SIG-M5 treated with dmso at 0.1 percent for 504 hours (cell line): ENCODE measurements around the gene SS18L1.

Experiments
- DNase-seq: peaks from one replicate; lab custom pipeline; 2025; ENCODE audit not compliant: unreplicated experiment; lab: John Stamatoyannopoulos, UW

Gene SS18L1

DNA sequence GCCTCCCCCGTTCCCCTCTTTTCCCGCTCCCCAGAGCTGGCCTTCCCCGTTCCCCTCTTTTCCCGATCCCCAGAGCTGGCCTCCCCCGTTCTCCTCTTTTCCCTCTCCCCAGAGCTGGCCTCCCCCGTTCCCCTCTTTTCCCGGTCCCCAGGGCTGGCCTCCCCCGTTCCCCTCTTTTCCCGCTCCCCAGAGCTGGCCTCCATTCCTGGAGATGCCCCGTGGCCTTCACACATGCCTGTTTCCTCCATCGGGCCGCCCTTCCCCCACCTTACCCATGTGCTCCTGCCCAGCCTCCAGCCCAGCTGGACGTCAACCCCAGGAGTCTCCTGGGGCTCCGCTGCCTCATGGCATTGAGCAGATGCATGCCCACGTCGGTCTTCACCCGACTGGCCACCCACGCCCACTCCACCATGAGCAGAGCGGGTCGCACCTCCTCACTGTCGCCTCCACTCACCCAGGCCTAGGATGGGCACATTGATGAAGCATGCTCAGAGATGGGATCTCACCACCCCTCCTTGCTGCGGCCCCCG is 8.3 kb downstream of the SS18L1 start:
- DNase-seq: no peak

DNA sequence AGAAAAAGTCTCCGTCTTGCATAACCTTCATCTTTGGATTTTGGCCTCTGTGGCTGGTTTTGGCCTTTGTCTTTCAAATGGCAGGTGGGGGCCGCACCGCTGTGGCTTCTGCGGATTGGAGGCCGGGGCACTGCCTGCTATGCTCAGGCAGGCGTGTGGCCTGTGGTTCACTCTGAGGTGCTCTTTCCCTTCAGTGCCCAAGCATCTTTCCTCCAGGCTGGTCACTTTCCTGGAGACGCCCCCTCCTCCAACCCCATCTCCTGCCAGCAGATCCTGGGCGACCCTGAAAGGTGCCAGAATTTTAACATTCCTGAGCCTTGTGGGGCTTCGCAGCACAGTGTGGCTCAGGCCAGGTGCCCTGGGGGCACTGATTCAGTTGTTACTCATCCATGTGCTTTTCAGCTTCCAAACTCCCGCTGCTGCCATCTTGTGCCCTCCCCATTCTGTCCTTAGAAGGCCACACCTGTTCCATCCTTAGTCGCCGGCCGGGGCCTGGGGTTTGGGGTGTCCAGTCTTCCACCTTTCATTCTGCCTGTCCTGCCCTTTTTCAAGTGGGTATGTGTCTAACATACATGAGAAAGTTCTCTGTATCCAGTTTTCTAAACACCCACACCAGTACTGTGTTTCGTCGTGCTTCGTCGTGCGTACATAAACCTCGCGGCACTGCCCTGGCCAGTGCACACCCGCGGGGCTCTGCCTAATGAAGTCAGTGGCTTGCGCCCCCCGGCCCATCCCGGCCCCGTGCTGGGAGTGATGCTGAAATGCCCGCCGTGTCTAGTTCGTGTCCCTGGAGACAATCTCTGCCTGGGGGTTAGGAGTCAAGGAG is 12.1 kb downstream of the SS18L1 start:
- no peak for DNase-seq

DNA sequence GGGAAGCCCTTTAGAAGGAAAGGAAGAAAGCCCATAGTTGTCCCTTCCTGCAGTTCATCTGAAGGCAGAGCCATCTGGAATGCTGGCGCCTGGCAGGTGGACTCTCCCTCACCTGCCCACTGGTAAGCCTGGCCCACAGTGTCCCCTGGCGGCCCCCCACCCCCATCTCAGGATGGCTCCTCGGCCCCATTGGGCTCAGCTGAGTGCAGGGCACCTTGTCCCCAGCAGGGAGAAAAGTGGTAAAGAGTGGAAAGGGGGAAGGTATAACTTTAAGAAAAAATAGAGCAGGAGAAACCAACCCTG is 12.6 kb downstream of the SS18L1 start:
- DNase-seq: no peak

DNA sequence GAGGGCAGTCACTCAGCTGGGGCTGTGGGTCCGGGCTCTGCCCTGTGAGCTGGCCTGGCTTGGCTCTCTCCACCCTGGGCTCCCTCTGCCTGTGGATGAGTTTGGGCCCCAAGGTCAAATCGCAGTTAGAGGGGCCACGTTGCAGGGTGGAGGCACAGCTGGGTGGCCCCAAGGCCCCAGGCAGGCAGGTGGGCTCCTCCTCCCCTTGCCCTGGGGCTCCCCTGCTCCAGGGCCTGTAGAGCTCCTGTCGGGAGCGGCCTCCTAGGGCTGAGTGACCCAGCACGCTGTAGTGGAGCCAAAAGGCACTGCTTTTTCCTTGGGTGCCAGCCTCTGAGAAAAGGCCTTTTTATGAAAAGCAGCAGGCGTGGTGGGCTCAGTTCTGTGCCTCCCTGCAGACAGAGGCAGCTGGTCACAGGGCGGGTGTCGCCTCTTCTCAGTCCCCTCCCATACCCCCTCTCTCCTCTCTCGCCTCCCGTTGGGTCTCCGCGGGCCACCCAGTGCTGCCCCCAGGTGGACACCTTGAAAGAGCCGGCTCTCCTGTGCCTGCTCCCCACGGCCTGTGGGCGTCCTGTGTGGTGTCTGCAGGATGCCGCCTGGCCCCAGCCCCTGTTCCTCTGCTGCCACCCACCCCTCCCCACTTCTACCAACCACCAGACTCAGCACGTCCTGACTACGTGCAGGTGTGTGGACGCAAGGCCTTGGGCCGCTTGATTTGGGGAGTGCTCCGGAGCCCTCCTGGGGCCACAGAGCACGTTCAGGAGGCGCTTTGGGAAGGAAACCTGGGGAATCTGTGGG is 13.2 kb downstream of the SS18L1 start:
- peak; percentile 30 for DNase-seq

DNA sequence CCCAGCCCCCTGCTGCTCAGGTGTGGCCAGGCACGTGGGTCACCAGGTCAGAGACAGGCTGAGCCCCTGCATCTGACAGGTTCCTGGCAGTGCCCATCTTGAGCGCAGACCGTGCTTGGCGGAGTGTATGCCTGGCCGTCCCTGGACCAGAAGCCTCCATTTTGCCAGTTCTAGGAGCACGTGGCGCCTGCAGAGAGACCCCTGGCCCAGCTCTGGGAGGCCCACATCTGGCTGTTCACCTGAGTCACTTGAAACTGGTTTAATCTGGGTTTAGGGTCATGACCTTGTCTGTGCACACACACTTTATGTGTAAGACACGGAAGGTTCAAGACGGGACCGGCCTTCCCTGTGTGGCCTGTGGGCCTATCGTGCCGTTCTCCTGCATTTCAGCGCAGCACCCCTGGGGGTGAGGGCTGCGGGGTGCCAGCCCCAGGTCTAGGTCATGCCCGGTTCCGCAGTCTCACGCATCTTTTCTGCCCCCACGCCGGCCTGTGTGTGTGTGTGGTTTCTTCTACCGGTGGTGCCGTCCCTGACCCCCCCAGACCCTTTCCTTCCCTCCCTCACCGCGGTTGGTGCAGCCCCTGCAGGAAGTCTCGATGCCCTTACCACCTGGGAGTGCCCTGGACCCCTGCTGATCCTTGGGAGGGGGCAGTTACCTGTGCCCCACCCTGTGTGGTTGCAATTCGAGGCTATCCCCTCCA is 14.0 kb downstream of the SS18L1 start:
- DNase-seq: no peak

DNA sequence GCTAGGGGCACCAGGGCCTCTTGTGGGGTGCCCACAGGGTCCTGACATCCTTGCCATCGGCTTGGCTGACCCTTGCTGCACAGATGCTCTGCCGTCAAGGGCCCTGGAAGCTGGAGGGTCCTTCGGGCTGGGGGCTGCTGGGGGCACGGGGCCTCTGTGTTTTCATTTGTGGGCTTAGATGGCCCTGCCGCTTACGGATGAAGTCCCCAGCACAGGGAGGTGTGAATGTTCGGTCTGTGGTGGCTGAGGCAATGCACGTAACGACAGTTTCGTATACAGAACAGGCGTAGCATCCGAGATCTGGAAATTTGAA is 14.5 kb downstream of the SS18L1 start:
- no peak for DNase-seq

DNA sequence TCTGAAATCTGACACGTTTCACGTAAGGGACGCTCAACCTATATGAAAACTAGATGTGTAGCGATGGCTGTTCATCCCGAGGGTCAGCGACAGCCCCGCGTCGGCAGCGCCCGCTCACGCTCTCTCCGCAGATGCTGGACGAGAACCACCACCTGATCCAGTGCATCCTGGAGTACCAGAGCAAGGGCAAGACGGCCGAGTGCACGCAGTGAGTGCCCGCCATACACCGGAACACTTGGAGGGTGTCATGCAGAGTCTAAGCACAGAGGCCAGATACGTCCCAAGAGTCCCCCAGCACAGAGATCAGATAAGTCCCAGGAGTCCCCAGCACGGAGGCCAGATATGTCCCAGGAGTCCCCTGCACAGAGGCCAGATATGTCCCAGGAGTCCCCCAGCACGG is 15.0 kb downstream of the SS18L1 start:
- DNase-seq: no peak

DNA sequence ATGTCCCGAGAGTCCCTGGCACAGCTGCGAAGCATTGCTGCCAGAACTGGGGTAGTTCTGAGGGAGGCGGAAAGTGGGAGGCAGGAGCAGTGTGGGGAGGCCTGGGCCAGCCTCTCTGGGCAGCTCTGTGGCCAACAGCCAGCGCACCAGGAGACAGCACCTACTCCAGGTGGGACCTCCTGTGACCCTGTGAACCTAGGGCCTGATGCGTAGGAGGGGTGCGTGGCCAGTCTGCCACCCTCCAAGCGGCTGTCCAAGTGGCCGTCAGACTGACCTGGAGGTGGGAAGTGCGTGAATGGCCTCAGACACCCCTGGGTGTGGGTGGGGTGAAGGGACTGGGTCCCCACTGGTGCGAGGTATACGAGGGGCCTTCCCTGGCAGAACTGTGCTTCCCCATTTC is 15.5 kb downstream of the SS18L1 start:
- DNase-seq: no peak

DNA sequence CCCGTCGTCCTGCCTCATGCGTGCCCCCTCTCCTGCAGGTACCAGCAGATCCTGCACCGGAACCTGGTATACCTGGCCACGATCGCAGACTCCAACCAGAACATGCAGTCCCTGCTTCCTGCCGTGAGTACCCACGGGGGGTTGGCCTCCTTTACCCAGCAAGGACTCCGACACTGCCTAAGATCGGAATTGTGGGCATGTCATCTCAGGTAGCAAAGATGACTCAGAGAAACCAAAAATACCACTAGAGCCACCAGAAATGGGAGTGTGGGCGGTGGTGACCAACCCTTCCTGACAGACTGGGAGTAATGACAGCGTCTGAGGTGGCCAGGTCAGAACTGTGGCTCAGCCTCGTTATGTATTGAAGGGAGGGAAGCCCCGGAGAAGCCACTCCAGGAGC is 16.3 kb downstream of the SS18L1 start:
- DNase-seq: no peak

DNA sequence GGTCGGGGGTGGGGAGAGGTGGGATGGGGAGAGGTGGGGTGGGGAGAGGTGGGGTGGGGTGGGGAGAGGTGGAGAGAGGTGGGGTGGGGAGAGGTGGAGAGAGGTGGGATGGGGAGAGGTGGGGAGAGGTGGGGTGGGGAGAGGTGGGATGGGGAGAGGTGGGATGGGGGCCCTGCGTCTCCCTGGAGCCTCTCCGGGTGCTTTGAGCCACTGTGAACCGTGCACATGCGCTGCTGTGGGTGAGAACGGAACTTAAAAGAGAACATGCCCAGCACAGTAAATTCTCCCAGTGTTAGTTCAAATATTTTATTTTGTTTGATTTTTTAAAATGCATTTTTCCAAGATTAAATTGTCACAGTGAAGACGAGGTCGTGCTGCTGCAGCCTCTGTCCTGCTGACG is 16.7 kb downstream of the SS18L1 start:
- no peak for DNase-seq

DNA sequence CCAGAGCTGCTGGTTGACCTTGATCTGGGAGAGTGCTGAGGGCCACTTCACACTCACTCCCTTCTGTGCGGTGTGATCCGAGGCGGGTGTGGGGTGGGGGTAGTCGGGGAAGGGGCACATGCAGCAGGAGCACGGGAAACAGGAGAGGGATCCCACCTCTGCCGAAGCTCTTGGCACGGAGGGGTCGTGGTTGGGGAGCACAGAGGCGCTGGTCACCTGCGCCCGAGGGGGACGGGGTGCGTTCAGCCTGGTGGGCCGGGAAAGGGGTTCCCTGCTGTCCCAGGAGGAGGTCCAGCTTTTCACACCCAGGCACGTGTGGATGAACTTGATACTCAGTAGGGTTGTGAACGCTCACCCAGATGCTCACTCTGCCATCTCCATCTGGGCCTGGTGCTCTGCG is 17.3 kb downstream of the SS18L1 start:
- no peak for DNase-seq

DNA sequence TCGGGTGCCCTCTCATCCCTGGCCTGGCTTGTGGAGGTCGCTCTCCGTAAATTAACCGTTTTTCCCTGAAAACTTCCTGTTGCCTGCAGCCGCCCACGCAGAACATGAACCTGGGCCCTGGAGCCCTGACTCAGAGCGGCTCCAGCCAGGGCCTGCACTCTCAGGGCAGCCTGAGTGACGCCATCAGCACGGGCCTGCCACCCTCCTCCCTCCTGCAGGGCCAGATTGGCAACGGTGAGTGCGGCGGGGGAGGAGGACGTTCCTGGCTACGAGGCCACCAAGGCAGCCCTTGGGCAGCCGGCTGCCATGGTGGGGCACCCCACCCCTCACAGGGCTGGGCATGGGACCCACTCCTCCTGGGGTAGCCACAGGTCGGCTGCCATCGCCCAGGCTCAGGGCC is 17.8 kb downstream of the SS18L1 start:
- DNase-seq: no peak

DNA sequence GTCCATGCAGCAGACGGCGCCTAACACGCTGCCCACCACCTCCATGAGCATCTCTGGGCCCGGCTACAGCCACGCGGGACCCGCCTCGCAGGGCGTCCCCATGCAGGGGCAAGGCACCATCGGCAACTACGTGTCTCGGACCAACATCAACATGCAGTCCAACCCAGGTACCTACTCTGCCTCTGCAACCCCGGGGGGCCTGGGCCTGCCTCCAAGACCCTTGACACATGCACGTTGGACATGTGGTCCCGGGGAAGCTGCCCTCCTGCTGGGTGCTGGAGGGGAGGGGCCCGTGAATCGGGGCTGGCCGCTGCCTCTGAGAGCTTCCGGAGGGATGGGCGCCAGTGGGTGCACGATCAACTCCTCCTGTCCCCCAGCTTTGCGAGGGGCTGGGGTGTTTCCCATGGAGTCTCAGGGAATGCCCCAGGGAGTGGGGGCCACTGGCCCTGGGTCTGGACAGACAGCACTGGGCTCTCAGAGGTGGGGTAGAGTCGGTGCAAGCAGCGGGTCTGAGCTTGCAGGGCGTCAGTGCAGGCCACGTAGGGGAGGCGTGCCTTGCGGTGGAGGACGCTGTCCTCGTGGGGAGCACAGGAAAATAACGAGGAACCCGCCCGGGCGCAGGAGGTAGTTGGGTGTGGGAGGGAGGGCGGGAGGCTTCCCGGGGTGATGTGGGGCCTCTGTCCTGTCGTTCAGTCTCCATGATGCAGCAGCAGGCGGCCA is 19.4 kb downstream of the SS18L1 start:
- DNase-seq: no peak

DNA sequence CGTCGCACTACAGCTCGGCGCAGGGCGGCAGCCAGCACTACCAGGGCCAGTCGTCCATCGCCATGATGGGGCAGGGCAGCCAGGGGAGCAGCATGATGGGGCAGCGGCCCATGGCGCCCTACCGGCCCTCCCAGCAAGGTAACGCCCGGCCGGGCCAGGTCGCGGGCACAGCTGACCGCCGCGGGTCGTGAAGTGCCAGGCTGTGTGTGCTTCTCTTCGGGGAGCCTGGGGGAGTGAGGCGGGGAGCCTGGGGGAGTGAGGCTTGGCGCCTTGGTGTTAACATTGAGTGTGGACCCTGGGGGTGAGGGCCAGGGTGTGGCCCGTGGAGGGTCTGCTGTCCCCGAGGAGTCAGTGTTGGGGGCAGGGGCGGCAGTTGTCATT is 19.9 kb downstream of the SS18L1 start:
- no peak for DNase-seq

DNA sequence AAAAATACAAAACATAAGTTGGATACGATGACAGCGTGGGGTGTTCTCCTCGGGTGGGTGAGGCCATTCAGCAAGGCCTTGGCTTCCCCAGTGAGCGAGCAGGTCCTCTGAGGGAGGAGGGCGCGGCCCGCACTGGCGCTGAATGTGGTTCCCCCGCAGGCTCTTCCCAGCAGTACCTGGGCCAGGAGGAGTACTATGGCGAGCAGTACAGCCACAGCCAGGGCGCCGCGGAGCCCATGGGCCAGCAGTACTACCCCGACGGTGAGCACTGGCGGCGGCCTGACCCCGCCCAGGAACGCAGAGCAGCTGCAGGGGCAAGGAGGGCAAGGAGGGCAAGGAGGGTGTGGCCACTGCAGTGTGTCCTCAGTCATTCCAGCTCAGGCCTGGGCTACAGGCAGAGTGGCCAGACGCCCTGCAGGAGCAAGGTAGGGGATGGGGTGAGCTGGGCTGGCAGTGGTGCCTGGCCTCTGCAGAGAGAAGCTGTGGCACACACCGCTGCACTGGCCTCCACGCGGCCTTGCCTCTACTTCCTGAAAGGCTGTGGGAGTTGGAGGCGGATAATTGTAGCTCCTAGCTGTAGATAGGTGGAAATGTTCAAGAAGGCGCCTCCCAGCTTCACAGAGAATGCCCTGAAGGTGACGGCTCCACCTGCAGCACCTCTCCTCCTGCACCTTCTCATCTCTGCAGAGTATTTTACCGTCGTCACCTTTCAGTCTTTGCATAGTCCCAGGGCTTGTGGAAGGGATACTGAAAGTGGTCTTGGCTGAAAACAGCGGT is 20.6 kb downstream of the SS18L1 start:
- DNase-seq: no peak

DNA sequence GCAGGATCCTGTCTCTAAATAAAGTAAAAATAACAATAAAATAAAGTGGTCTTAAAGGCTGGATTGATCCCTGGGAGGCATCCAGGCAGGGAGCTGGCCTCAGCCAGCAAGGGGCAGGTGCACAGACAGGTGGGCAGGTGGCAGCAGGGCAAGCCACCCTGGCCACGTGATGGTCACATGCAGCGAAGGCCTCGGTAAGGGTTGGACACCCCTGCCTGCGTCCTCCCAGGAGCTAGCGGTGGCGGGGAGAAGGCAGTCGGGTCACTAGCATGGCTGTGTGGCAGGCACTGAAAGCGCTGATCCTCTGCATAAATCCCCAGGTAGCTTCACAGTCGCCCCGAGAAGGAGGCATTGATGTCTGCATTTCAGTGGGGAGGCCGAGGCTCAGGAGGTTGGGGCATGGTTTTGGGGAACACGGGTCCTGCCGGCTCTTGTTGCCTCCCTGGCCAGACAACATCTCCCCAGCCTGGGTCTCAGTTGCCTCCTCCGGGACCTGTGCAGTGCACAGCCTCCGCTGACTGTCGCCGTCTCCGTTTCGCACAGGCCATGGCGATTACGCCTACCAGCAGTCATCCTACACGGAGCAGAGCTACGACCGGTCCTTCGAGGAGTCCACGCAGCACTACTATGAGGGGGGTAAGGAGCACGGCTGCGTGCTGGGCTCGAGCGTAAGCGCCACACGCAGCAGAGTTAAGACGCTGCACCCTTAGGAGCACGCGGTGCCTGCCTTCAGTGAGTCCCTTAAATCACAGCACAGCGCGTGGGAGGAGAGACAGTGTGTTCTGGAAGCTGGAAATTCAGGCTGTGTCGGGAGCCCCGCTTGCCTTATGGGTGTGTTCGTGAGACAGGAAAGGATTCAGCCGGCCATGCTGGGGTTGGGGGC is 21.6 kb downstream of the SS18L1 start:
- DNase-seq: no peak

DNA sequence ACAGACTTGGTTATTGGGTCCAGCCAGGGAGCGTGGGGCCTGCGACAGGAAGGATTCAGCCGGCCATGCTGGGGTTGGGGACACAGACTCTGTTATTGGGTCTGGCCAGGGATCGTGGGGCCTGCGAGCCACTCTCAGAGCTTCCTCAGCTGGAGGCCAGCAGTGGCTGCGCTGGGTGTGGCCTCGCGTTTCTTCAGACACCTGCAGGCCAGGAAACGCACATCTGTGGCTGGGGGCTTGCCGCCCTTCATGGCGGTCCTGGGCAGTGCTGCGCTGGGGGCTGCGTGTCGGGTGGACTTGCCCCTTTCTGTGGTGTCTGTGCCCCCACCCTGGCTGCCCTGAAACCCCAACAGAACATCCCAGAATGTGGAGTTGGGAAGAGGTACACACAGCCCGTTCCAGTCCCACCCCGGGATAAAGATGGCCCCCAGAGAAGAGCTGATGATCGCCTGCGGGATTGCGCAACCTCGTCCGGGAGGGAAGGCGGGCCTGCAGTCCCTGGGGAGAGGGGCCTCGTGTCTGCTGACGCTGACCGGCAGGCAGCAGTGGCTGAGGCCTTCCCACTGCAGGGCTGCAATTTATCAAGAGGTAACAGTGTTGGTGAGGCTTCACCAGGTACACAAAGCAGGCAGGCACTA is 22.3 kb downstream of the SS18L1 start:
- DNase-seq: no peak

DNA sequence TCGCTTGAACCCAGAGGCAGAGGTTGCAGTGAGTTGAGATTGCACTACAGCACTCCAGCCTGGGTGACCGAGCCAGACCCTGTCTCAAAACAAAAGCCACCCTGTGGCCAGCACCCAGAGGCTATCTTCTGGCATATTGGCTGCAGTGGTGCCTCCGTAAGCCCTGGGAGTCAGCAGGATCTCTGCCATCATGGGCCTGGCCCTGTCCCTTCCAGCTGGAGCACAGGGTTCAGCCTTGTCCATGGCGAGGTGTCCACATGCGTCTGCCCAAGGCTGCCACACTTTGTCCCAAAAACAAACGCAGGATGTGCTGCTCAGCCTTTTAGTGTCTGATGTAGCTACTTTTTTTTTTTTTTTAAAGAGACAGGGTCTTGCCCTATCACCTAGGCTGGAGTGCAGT is 23.9 kb downstream of the SS18L1 start:
- no peak for DNase-seq

DNA sequence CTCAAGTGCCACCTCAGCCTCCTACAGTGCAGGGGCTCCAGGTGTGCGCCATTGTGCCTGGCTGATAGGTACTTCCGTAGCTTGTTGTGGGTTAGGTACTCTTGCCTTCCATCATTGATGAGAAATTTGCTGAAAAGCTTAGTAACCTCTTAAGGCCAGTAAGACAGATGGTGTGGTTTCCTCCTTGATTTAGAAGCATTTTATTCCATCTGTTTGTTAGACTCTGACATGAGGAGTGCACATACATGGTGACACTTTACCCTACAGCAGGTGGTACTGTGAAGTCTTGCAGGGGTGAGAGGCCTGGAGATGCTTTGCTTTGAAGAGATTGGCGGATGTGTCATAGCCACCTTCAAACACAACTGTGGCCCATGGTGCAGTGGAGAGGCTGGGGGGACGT is 24.5 kb downstream of the SS18L1 start:
- no peak for DNase-seq
